Activated CD4-positive, alpha-beta T cell treated with anti-CD3 and anti-CD28 coated beads, Interleukin-2, amount 10 ng/mL, durations not matched to agents 24 days and 14 days (primary cell): ENCODE measurements around the gene PIN1. TPM values are rescaled to one million over a fixed set of nuclear protein-coding genes. Genes with fewer than 3 reads are reported as not detected.
"Not testable (repeated sequence)": the region's sequence is repeated elsewhere in the genome, so short reads cannot be mapped to it uniquely, and the experiment has no call there.

ENCODE experiments used
- DNase-seq: peaks from one replicate; pipeline ENCODE4 v3.0.0; 2022
- H3K27ac Mint-ChIP-seq: one replicate; pipeline ENCODE4 v1.8.0; 2022; ENCODE audit warnings: mild to moderate bottlenecking, mixed read lengths
- H3K27me3 Mint-ChIP-seq: one replicate; pipeline ENCODE4 v1.8.0; 2022; ENCODE audit warnings: mixed read lengths
- H3K36me3 Mint-ChIP-seq: one replicate; pipeline ENCODE4 v1.8.0; 2022; ENCODE audit warnings: low read depth, mild to moderate bottlenecking, mixed read lengths
- H3K4me1 Mint-ChIP-seq: one replicate; pipeline ENCODE4 v1.8.0; 2021; ENCODE audit warnings: mixed read lengths
- H3K4me3 Mint-ChIP-seq: one replicate; pipeline ENCODE4 v1.8.0; 2022; ENCODE audit warnings: mild to moderate bottlenecking, moderate library complexity, mixed read lengths
- H3K9me3 Mint-ChIP-seq: one replicate; pipeline ENCODE4 v1.8.0; 2021; ENCODE audit warnings: mixed read lengths
- intact Hi-C: fragments of 100-400 bp; cut with micrococcal nuclease; formaldehyde crosslinking; loops from one replicate; pipeline ENCODE4 v1.15.1; 2023
- total RNA-seq: library from RNA; stranded (reverse); gene quantifications from 2 replicates; pipeline ENCODE4 v1.2.3, GENCODE V29; 2022

Gene PIN1
- 87.9 and 93.0 TPM in 2 replicates for total RNA-seq

GRCh38 chr19:9834726-9835506 is at the start of gene PIN1:
Gene PIN1 (plus strand): TSS chr19:9835318. CDS start chr19:9835345, 27 bp downstream.
- H3K27me3 Mint-ChIP-seq: no peaks in the 10 kb centered on the region
- peak within 1 kb of the TSS; percentile 96 for H3K4me3 Mint-ChIP-seq
- peak within 1 kb of the TSS; percentile 90 for H3K27ac Mint-ChIP-seq
- peak; percentile 100 for DNase-seq
- H3K9me3 Mint-ChIP-seq: no peaks in the 10 kb centered on the region
- H3K36me3 Mint-ChIP-seq: peaks cover 21% of the 10 kb centered on the region
- intact Hi-C loops: loop anchor here (1.0 to 5.0 kb wide), 4 partner anchors 8 to 77 kb away; partner anchors contain the start of genes FBXL12 and UBL5
- peaks cover 14% of the 10 kb centered on the region for H3K4me1 Mint-ChIP-seq

- Mint-ChIP-seq H3K4me3 (peak overlapping the region; percentile 90), H3K36me3 (peaks cover 4% of the 10 kb centered on the region), H3K27ac (peak overlapping the region; percentile 94), H3K27me3 (no peaks in the 10 kb centered on the region), H3K9me3 (peaks cover 10% of the 10 kb centered on the region), H3K4me1 (peaks cover 19% of the 10 kb centered on the region)
- DNase-seq: peak; percentile 97
- intact Hi-C loops: loop anchor here (1.0 to 2.0 kb wide), 3 partner anchors 11 to 33 kb away; partner anchors contain the start of genes FBXL12 and ZNF846
Measured at GRCh38 chr19:9785367-9786331, 49.5 kb upstream of the PIN1 start.

- H3K27ac Mint-ChIP-seq: no peak overlapping the region
- intact Hi-C loops: no loop called here
- peaks cover 20% of the 10 kb centered on the region for H3K4me1 Mint-ChIP-seq
- peak overlapping the region; percentile 90 for H3K4me3 Mint-ChIP-seq
- H3K27me3 Mint-ChIP-seq: no peaks in the 10 kb centered on the region
- peaks cover 4% of the 10 kb centered on the region for H3K36me3 Mint-ChIP-seq
- H3K9me3 Mint-ChIP-seq: peaks cover 6% of the 10 kb centered on the region
- no peak for DNase-seq
Measured at GRCh38 chr19:9786342-9786741, 48.8 kb upstream of the PIN1 start.

DNA sequence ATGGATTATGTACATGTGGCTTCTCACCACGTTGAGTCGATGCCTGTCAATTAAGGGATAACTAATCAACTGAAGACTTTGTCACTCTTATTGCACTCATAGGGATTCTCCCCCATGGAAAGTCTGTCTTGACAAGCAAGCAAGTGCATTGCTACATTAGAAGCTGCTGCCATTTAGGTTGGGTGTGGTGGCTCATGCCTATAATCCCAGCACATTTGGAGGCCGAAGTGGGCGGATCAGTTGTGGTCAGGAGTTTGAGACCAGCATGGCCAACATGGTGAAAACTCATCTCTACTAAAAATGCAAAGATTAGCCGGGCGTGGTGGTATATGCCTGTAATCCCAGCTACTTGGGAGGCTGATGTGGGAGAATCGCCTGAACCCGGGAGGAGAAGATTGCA is 48.3 kb upstream of the PIN1 start:
- H3K27ac Mint-ChIP-seq: no peak overlapping the region
- intact Hi-C loops: no loop called here

GRCh38 chr19:9788604-9789003 is 46.5 kb upstream of the PIN1 start:
- H3K36me3 Mint-ChIP-seq, intact Hi-C loops, H3K4me3 Mint-ChIP-seq, H3K27ac Mint-ChIP-seq, DNase-seq, H3K9me3 Mint-ChIP-seq, H3K27me3 Mint-ChIP-seq: not testable (repeated sequence)
- H3K4me1 Mint-ChIP-seq: peaks cover 27% of the 10 kb centered on the region

More for the DNA sequence above, 48.3 kb upstream of the PIN1 start:
- H3K9me3 Mint-ChIP-seq: peaks cover 6% of the 10 kb centered on the region
- no peaks in the 10 kb centered on the region for H3K27me3 Mint-ChIP-seq
- H3K4me3 Mint-ChIP-seq: peak overlapping the region; percentile 68
- H3K4me1 Mint-ChIP-seq: peaks cover 22% of the 10 kb centered on the region
- H3K36me3 Mint-ChIP-seq: peaks cover 4% of the 10 kb centered on the region
- no peak for DNase-seq

- H3K36me3 Mint-ChIP-seq: peaks cover 1% of the 10 kb centered on the region
- intact Hi-C loops: no loop called here
- DNase-seq: no peak
- H3K27me3 Mint-ChIP-seq: no peaks in the 10 kb centered on the region
- H3K9me3 Mint-ChIP-seq: no peaks in the 10 kb centered on the region
- H3K4me1 Mint-ChIP-seq: peaks cover 25% of the 10 kb centered on the region
- no peak overlapping the region for H3K4me3 Mint-ChIP-seq
- no peak overlapping the region for H3K27ac Mint-ChIP-seq
Measured at GRCh38 chr19:9789066-9789465, 46.1 kb upstream of the PIN1 start.

GRCh38 chr19:9789579-9789978 is 45.5 kb upstream of the PIN1 start:
- H3K4me1 Mint-ChIP-seq: peaks cover 24% of the 10 kb centered on the region
- H3K4me3 Mint-ChIP-seq, H3K36me3 Mint-ChIP-seq, H3K27ac Mint-ChIP-seq, H3K27me3 Mint-ChIP-seq, DNase-seq, intact Hi-C loops, H3K9me3 Mint-ChIP-seq: not testable (repeated sequence)

GRCh38 chr19:9791073-9791367 is 44.1 kb upstream of the PIN1 start:
- peak overlapping the region; percentile 85 for H3K4me3 Mint-ChIP-seq
- H3K9me3 Mint-ChIP-seq, H3K36me3 Mint-ChIP-seq, H3K27me3 Mint-ChIP-seq, DNase-seq, H3K27ac Mint-ChIP-seq: not testable (repeated sequence)
- intact Hi-C loops: loop anchor here (5.0 kb wide), 1 partner anchor 479 kb away; no protein-coding TSS in a partner anchor
- H3K4me1 Mint-ChIP-seq: peaks cover 15% of the 10 kb centered on the region

GRCh38 chr19:9791552-9792205 is 43.4 kb upstream of the PIN1 start:
- peak overlapping the region; percentile 85 for H3K4me3 Mint-ChIP-seq
- H3K27me3 Mint-ChIP-seq: no peaks in the 10 kb centered on the region
- intact Hi-C loops: loop anchor here (1.0 to 5.0 kb wide), 3 partner anchors 23 to 479 kb away; partner anchors contain the start of genes FBXL12 and ZNF846
- H3K4me1 Mint-ChIP-seq: peaks cover 19% of the 10 kb centered on the region
- peak; percentile 95 for DNase-seq
- H3K36me3 Mint-ChIP-seq: peaks cover 1% of the 10 kb centered on the region
- H3K9me3 Mint-ChIP-seq: no peaks in the 10 kb centered on the region
- H3K27ac Mint-ChIP-seq: peak overlapping the region; percentile 94

- Mint-ChIP-seq H3K27me3 (no peaks in the 10 kb centered on the region), H3K4me1 (peaks cover 19% of the 10 kb centered on the region), H3K36me3 (peaks cover 1% of the 10 kb centered on the region), H3K9me3 (no peaks in the 10 kb centered on the region), H3K27ac (peak overlapping the region; percentile 94), H3K4me3 (peak overlapping the region; percentile 85)
- DNase-seq: peak; percentile 94
- intact Hi-C loops: loop anchor here (1.0 to 5.0 kb wide), 3 partner anchors 24 to 480 kb away; partner anchors contain the start of genes FBXL12 and ZNF846
Measured at GRCh38 chr19:9792206-9793070, 42.7 kb upstream of the PIN1 start.

DNA sequence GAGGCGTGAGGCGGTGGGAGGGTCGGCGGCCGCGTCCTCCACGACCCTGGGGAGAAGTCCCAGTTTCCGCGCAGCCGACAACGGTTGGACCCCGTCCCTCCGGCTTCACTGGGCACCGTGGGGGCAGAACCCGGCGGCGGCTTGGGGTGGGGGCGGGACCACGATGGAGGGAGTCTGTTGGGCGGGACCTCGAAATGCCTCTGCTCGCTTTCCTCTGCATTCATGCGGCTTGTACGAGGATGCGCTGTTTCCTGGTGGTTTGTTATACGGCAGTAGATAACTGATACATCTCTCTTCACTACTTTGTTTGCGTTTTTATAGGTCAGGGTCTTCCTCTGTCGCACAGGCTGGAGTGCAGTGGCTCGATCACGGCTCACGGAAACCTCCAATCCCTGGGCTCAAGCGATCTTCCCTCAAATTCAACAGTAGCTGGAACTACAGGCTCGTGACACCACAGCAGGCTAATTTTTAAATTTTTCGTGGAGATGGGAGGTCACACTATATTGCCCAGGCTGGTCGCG is 42.0 kb upstream of the PIN1 start:
- Mint-ChIP-seq H3K9me3 (no peaks in the 10 kb centered on the region), H3K4me3 (peak overlapping the region; percentile 85), H3K4me1 (peaks cover 19% of the 10 kb centered on the region), H3K27me3 (no peaks in the 10 kb centered on the region), H3K27ac (peak overlapping the region; percentile 94), H3K36me3 (peaks cover 1% of the 10 kb centered on the region)
- intact Hi-C loops: loop anchor here (2.0 to 5.0 kb wide), 2 partner anchors 24 to 481 kb away; partner anchors contain the start of gene ZNF846
- no peak for DNase-seq

GRCh38 chr19:9796113-9796773 is 38.9 kb upstream of the PIN1 start:
- peaks cover 1% of the 10 kb centered on the region for H3K36me3 Mint-ChIP-seq
- peak overlapping the region; percentile 63 for H3K27ac Mint-ChIP-seq
- no peak overlapping the region for H3K4me3 Mint-ChIP-seq
- intact Hi-C loops: loop anchor here (1.0 to 2.0 kb wide), 8 partner anchors 11 to 655 kb away; partner anchors contain the start of genes ZNF266, ZNF317, ZNF426 and ZNF561
- H3K9me3 Mint-ChIP-seq: no peaks in the 10 kb centered on the region
- H3K4me1 Mint-ChIP-seq: peaks cover 21% of the 10 kb centered on the region
- DNase-seq: peak; percentile 96
- H3K27me3 Mint-ChIP-seq: no peaks in the 10 kb centered on the region
